OCI-LY1 (cell line): ENCODE results near the gene ASB11.

Experiments used
- CTCF ChIP-seq: fragments of 200-600 bp; sonication (generic), shearing (Covaris generic); IDR thresholded peaks from 2 replicates; pipeline ENCODE4 v1.5.1; 2017; ENCODE audit warnings: mild to moderate bottlenecking, antibody characterized with exemption, low read length, moderate library complexity, mixed read lengths
- EZH2 ChIP-seq: fragments of 200-600 bp; sonication (generic), shearing (Covaris generic); IDR thresholded peaks from 2 replicates; pipeline ENCODE4 v1.8.0; 2017; ENCODE audit warnings: borderline replicate concordance, mixed run types, mild to moderate bottlenecking, antibody characterized with exemption, low read length, moderate library complexity, mixed read lengths

DNA sequence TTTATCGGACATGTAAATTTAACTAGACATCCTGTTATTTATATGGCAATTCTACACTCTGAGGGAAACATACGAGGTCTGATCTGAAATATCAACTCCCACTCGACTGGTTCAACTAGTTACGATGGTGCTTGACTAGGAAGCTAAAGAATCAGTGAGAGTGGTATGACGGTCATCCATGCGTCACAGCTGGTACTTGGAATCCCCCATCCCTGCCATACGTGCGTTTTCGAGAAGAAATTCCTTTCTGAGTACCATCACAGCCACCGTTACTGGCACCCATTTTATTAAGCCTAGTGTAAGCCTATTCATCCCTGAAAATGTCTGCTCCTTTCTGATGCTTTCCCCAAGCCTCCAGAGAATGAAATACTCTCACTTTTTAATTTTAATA lies 20.6 kb upstream of the ASB11 start:
- no peak for TF ChIP-seq CTCF
- no peak for TF ChIP-seq EZH2
